ENCODE measurements around the gene MSL1.

Gene MSL1

GRCh38 chr17:40105861-40106759, 15.7 kb upstream of the MSL1 start:
- DNase-seq: no peak

GRCh38 chr17:40106760-40107521, 14.8 kb upstream of the MSL1 start:
- DNase-seq: no peak

- DNase-seq: no peak
Observed at GRCh38 chr17:40107522-40108174, 14.1 kb upstream of the MSL1 start.

GRCh38 chr17:40108970-40109824, 12.6 kb upstream of the MSL1 start:
- no peak for DNase-seq

- DNase-seq: no peak
Observed at GRCh38 chr17:40110026-40110845, 11.5 kb upstream of the MSL1 start.

GRCh38 chr17:40111221-40112128, 10.3 kb upstream of the MSL1 start:
- DNase-seq: peak; percentile 90

GRCh38 chr17:40112191-40112711, 9.5 kb upstream of the MSL1 start:
- DNase-seq: peak; percentile 13

GRCh38 chr17:40112718-40113109, 9.1 kb upstream of the MSL1 start:
- peak; percentile 41 for DNase-seq

- peak; percentile 92 for DNase-seq
Observed at GRCh38 chr17:40113110-40113906, 8.5 kb upstream of the MSL1 start.

GRCh38 chr17:40113907-40114245, 7.9 kb upstream of the MSL1 start:
- no peak for DNase-seq

GRCh38 chr17:40115101-40115436, 6.7 kb upstream of the MSL1 start:
- no peak for DNase-seq

- peak; percentile 73 for DNase-seq
Observed at GRCh38 chr17:40122136-40122998, 596 bp downstream of the MSL1 start.

GRCh38 chr17:40122999-40123810, 1.4 kb downstream of the MSL1 start:
- DNase-seq: peak; percentile 69

GRCh38 chr17:40123811-40124114, 2.0 kb downstream of the MSL1 start:
- no peak for DNase-seq

- peak; percentile 65 for DNase-seq
Observed at GRCh38 chr17:40124279-40125141, 2.7 kb downstream of the MSL1 start.

GRCh38 chr17:40129498-40129897, 7.7 kb downstream of the MSL1 start:
- DNase-seq: no peak
